Measurements from ENCODE around the gene NBPF26.
"Not testable (repeated sequence)": the region's sequence is repeated elsewhere in the genome, so short reads cannot be mapped to it uniquely, and the experiment has no call there.

GRCh38 chr1:120844945-120845330, 121.2 kb downstream of the NBPF26 start:
- not testable (repeated sequence) for TF ChIP-seq POLR2A (IDR thresholded peaks at IDR 0.05; ENCODE audit: low read length); GATA1 (IDR thresholded peaks at IDR 0.05; ENCODE audit: low read depth, low read length)
